Lung (tissue), 12 donors: Measurements from ENCODE around the gene CTR9. TPM values are rescaled to one million over a fixed set of nuclear protein-coding genes. Genes with fewer than 3 reads are reported as not detected.

Source experiments
- ATAC-seq: fragments of 200-7000 bp; cut with Tn5 transposase; one replicate; pipeline ENCODE4 v1.9.1; 2020; ENCODE audit warnings: moderate number of reproducible peaks; ENCODE audit not compliant: insufficient read depth, low FRiP score
- DNase-seq, 3 donors: peaks; one replicate each; pipeline ENCODE4 v3.0.0-alpha.2; 2013 to 2017
- H3K27ac ChIP-seq, 2 donors: one replicate each; pipeline ENCODE4 v1.5.1; 2013; ENCODE audit warnings: mild to moderate bottlenecking in 2 of 2, moderate library complexity in 2 of 2, control low read depth in 1 of 2, inconsistent platforms in 1 of 2, low read depth in 1 of 2, low read length in 1 of 2
- H3K27me3 ChIP-seq, 3 donors: one replicate each; pipeline ENCODE4 v1.5.1; 2013; ENCODE audit warnings: low read length in 2 of 3; ENCODE audit not compliant: control insufficient read depth in 3 of 3, insufficient read depth in 3 of 3
- H3K36me3 ChIP-seq, 4 donors: one replicate each; pipeline ENCODE4 v1.5.1; 2013; ENCODE audit warnings: low read length in 4 of 4, mild to moderate bottlenecking in 1 of 4, moderate library complexity in 1 of 4; ENCODE audit not compliant: control insufficient read depth in 4 of 4, insufficient read depth in 4 of 4
- H3K4me1 ChIP-seq, 5 donors: one replicate each; pipeline ENCODE4 v1.5.1; 2013; ENCODE audit warnings: low read length in 5 of 5, mild to moderate bottlenecking in 2 of 5, moderate library complexity in 1 of 5; ENCODE audit not compliant: control insufficient read depth in 5 of 5, insufficient read depth in 5 of 5
- H3K4me3 ChIP-seq: one replicate; pipeline ENCODE4 v1.5.1; 2013; ENCODE audit warnings: mild to moderate bottlenecking, control low read depth, moderate library complexity
- H3K9ac ChIP-seq, 2 donors: one replicate each; pipeline ENCODE4 v1.5.1; 2013; ENCODE audit warnings: low read length in 2 of 2, control low read depth in 1 of 2; ENCODE audit not compliant: insufficient read depth in 1 of 2
- H3K9me3 ChIP-seq, 4 donors: one replicate each; pipeline ENCODE4 v1.5.1; 2013; ENCODE audit warnings: low read length in 3 of 4, mild to moderate bottlenecking in 1 of 4, moderate library complexity in 1 of 4; ENCODE audit not compliant: control insufficient read depth in 4 of 4, insufficient read depth in 3 of 4
- WGBS, 2 donors: extraction: QIAGEN DNeasy Blood & Tissue Kit; methylation state at CpG; one replicate each; pipeline ENCODE4 v1.1.7; 2013; 5-methylcytosine and 5-hydroxymethylcytosine counted together
- polyA plus RNA-seq, 2 donors: library from polyadenylated mRNA; stranded (reverse); fragments of 200-250 nt; gene quantifications; one replicate each; pipeline ENCODE4 v1.2.1, GENCODE V29; 2013
- total RNA-seq, 2 donors: library from RNA; depleted of rRNA in 1 of 2; stranded (reverse); fragments of >200 nt in 1 of 2; gene quantifications; one replicate each; pipeline ENCODE4 v1.2.1, GENCODE V29; 2014 to 2021
- TF ChIP-seq, protein P1 (sequence below): IDR thresholded peaks from 2 replicates; pipeline ENCODE4 v1.5.1; 2012; ENCODE audit warnings: mild to moderate bottlenecking; ENCODE audit errors: control extremely low read depth, extremely low read depth
- donor health status: control.
- donor health status: control.
- donor health status: Bipolar disorder and iron deficiency.
- donor health status: healthy.
- donor health status: DM: yes; HTN: yes; CAD: no.

CTR9 gene
- total and polyA plus RNA-seq, 4 donors, result 13.2 to 40.0 (median 22.1) TPM

DNA sequence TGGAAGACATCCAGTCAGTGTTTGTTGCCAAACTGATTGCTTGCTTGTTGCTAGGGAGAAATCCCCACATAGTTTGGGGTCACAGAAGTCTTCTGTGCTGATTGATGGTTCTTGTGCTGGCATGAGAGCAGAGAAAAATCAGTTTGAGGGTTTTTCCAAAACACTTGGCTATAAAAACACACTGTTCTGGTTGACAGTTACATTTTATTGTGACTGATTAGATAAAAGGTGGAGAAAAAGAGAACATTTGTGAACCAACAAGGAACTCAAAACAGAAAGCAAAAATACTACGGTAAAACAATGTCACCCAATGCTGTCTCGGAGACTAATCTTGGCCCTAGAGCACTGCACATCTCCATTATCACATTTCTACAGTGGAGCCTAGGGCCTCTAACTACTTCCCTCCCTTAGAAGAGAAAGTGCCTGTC is 72.1 kb downstream of the CTR9 start:
- Histone ChIP-seq H3K4me1 (peaks cover 0 to 12% (median 0%) of the 10 kb centered on the region in 5 donors), H3K27ac (no peak overlapping the region), H3K9ac (peak overlapping the region in 1 of 2 donors; percentile 1), H3K9me3 (no peaks in the 10 kb centered on the region), H3K36me3 (no peaks in the 10 kb centered on the region), H3K4me3 (no peak overlapping the region), H3K27me3 (no peaks in the 10 kb centered on the region)
- TF ChIP-seq, protein P1, sequence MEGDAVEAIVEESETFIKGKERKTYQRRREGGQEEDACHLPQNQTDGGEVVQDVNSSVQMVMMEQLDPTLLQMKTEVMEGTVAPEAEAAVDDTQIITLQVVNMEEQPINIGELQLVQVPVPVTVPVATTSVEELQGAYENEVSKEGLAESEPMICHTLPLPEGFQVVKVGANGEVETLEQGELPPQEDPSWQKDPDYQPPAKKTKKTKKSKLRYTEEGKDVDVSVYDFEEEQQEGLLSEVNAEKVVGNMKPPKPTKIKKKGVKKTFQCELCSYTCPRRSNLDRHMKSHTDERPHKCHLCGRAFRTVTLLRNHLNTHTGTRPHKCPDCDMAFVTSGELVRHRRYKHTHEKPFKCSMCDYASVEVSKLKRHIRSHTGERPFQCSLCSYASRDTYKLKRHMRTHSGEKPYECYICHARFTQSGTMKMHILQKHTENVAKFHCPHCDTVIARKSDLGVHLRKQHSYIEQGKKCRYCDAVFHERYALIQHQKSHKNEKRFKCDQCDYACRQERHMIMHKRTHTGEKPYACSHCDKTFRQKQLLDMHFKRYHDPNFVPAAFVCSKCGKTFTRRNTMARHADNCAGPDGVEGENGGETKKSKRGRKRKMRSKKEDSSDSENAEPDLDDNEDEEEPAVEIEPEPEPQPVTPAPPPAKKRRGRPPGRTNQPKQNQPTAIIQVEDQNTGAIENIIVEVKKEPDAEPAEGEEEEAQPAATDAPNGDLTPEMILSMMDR, result no peak
- DNase-seq (peak in 2 of 3 donors; percentile 12 to 41), ATAC-seq (no peak)
- 34 to 59% methylated on average over 2 of the region's 2 CpGs for WGBS, 2 donors

DNA sequence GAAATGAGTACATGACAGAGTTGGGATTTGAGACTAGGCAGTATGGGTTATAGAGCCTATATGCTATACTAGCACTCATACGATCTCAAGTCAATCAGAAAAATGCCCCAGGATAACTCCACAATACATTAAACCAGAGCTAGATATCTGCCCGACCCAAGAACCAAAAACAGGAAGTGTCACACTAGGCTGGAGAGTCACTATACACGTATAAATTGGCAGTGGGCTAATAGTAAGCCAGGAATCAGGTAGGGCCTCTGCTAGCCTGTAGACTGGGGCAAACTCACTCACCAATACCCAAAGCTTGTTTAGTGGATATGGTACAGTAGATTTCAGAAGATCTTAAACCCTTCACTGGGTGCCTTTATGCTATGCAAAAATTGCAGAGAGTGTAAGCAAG is 73.8 kb downstream of the CTR9 start:
- Histone ChIP-seq H3K27ac (no peak overlapping the region), H3K4me1 (peaks cover 0 to 12% (median 0%) of the 10 kb centered on the region in 5 donors), H3K9ac (no peak overlapping the region), H3K4me3 (no peak overlapping the region), H3K36me3 (no peaks in the 10 kb centered on the region), H3K9me3 (no peaks in the 10 kb centered on the region), H3K27me3 (no peaks in the 10 kb centered on the region)
- 34 to 45% methylated on average over 3 of the region's 3 CpGs for WGBS, 2 donors
- DNase-seq (no peak), ATAC-seq (no peak)
- TF ChIP-seq, protein P1, result no peak

DNA sequence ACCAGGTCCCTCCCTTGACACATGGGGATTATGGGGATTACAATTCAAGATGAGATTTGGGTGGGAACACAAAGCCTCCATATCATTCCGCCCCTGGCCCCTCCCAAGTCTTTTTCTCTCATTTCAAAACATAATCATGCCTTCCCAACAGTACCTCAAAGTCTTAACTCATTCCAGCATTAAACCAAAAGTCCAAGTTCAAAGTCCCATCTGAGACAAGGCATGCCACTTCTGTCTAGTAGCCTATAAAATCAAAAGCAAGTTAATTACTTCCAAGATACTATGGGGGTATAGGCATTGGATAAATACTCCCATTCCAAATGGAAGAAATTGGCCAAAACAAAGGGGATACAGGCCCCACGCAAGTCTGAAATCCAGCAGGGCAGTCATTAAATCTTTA is 77.4 kb downstream of the CTR9 start:
- Histone ChIP-seq H3K9me3 (no peaks in the 10 kb centered on the region), H3K4me3 (no peak overlapping the region), H3K9ac (no peak overlapping the region), H3K4me1 (peaks cover 0 to 17% (median 0%) of the 10 kb centered on the region in 5 donors), H3K27ac (no peak overlapping the region), H3K27me3 (no peaks in the 10 kb centered on the region), H3K36me3 (no peaks in the 10 kb centered on the region)
- 95 to 100% methylated on average over 2 of the region's 2 CpGs for WGBS, 2 donors
- no peak for DNase-seq
- TF ChIP-seq, protein P1, result no peak
- no peak for ATAC-seq

DNA sequence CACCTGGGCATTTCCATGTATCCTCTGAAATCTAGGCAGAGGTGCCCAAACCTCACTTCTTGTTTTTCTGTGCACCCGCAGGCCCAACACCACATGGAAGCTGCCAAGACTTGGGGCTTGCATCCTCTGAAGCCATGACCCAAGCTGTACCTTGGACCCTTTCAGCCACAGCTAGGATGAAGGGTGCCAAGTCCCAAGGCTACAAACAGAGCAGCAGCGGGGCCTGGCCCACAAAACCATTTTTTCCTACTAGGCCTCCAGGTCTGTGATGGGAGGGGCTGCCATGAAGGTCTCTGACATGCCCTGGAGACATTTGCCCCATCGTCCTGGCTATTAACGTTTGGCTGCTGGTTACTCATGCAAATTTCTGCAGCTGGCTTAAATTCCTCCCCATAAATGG is 78.1 kb downstream of the CTR9 start:
- ATAC-seq (no peak), DNase-seq (no peak)
- H3K27ac ChIP-seq, result no peak overlapping the region
- WGBS, 2 donors, result 92 to 97% methylated on average over 4 of the region's 4 CpGs
- no peaks in the 10 kb centered on the region for H3K9me3 ChIP-seq
- no peaks in the 10 kb centered on the region for H3K27me3 ChIP-seq
- H3K4me1 ChIP-seq, result peaks cover 0 to 11% (median 0%) of the 10 kb centered on the region in 5 donors
- no peak overlapping the region for H3K4me3 ChIP-seq
- TF ChIP-seq, protein P1, result no peak
- no peaks in the 10 kb centered on the region for H3K36me3 ChIP-seq
- H3K9ac ChIP-seq, result no peak overlapping the region
